ENCODE results near the gene FILIP1.

DNA sequence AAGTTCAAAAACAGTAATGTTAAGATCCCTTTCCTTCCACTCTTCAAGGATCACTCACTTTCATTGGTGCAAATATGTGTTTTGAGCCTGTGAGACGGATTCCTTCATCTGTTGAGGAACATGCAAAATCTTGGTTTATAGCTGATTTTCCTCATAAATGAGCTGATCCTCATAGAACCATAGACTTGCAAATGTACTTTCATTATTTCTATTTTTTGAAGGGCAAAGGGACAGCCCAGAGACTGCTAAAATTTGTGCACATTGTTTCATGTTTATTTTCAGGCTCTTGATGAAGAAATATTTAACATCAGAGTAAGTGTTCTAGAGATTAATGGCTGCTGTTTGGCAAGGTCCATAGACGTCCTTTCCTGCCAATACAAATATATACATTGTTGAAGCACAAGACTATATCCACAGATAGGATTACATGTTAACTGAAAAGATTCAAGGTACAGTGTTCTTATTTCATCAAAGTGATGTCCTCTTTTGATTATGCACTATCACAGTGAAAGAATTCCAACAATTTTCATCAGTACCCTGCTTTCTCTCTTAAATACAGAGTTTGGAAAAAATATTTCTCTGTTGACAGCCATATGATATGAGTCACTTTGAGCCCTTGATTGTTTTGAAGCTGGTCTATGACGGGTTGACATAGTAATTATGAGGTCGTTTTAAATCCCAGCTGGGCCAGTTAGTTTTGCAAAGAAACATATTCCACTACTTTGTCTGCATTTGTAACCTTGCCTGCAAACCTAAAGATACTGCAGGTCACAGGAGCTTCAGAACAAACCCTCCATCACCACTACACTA lies 95.7 kb downstream of the FILIP1 start:
- TF ChIP-seq CTCF (conservative IDR thresholded peaks at IDR 0.05; ENCODE audit: low read depth, low read length) = no peak
- no peak for TF ChIP-seq EZH2phosphoT487 (IDR thresholded peaks at IDR 0.05; ENCODE audit: borderline replicate concordance, low read length)
